Nephron progenitor cell (in vitro differentiated cells): ENCODE results near the gene RNF135.
A peak's percentile ranks its signal among the peaks of the same experiment; 100 is the strongest.
"Not testable (repeated sequence)": the region's sequence is repeated elsewhere in the genome, so short reads cannot be mapped to it uniquely, and the experiment has no call there.

Source experiments
- DNase-seq: peaks from one replicate; pipeline ENCODE4 v3.0.0; 2021
- H3K27ac Mint-ChIP-seq: 2 replicates; pipeline ENCODE4 v1.8.0; 2021; ENCODE audit warnings: mild to moderate bottlenecking, moderate library complexity, mixed read lengths
- H3K27me3 Mint-ChIP-seq: 2 replicates; pipeline ENCODE4 v1.8.0; 2021; ENCODE audit warnings: mild to moderate bottlenecking, low read depth, mixed read lengths; ENCODE audit not compliant: poor library complexity
- H3K36me3 Mint-ChIP-seq: 2 replicates; pipeline ENCODE4 v1.8.0; 2021; ENCODE audit warnings: low read depth, mixed read lengths
- H3K4me1 Mint-ChIP-seq: 2 replicates; pipeline ENCODE4 v1.8.0; 2021; ENCODE audit warnings: mixed read lengths
- H3K4me3 Mint-ChIP-seq: 2 replicates; pipeline ENCODE4 v1.8.0; 2021; ENCODE audit warnings: mild to moderate bottlenecking, moderate library complexity, mixed read lengths
- H3K9me3 Mint-ChIP-seq: 2 replicates; pipeline ENCODE4 v1.8.0; 2021; ENCODE audit warnings: mild to moderate bottlenecking, moderate library complexity, mixed read lengths
- CTCF ChIP-seq: fragments of 200-600 bp; sonication (generic); IDR thresholded peaks from 2 replicates; pipeline ENCODE4 v1.5.0; 2021; ENCODE audit warnings: antibody characterized with exemption

The RNF135 gene

GRCh38 chr17:30961209-30962188, 9.3 kb upstream of the RNF135 start:
- DNase-seq: no peak
- no peak for TF ChIP-seq CTCF
- H3K4me3 Mint-ChIP-seq: no peak overlapping the region
- no peak overlapping the region for H3K27ac Mint-ChIP-seq
- peaks cover 10% of the 10 kb centered on the region for H3K4me1 Mint-ChIP-seq
- no peaks in the 10 kb centered on the region for H3K36me3 Mint-ChIP-seq
- no peaks in the 10 kb centered on the region for H3K9me3 Mint-ChIP-seq
- H3K27me3 Mint-ChIP-seq: peaks cover 17% of the 10 kb centered on the region

- H3K4me1 Mint-ChIP-seq, H3K36me3 Mint-ChIP-seq, DNase-seq, H3K4me3 Mint-ChIP-seq, H3K27me3 Mint-ChIP-seq, H3K27ac Mint-ChIP-seq, H3K9me3 Mint-ChIP-seq: not testable (repeated sequence)
Measured at GRCh38 chr17:30964312-30964711, 6.5 kb upstream of the RNF135 start.

GRCh38 chr17:30964876-30965275, 6.0 kb upstream of the RNF135 start:
- Mint-ChIP-seq H3K9me3 (no peaks in the 10 kb centered on the region), H3K36me3 (no peaks in the 10 kb centered on the region), H3K27ac (no peak overlapping the region), H3K27me3 (peaks cover 10% of the 10 kb centered on the region), H3K4me3 (no peak overlapping the region), H3K4me1 (peaks cover 9% of the 10 kb centered on the region)
- no peak for DNase-seq
- TF ChIP-seq CTCF: no peak

GRCh38 chr17:30965686-30966085, 5.2 kb upstream of the RNF135 start:
- H3K27me3 Mint-ChIP-seq: peaks cover 13% of the 10 kb centered on the region
- no peaks in the 10 kb centered on the region for H3K36me3 Mint-ChIP-seq
- no peak for DNase-seq
- no peaks in the 10 kb centered on the region for H3K9me3 Mint-ChIP-seq
- H3K4me3 Mint-ChIP-seq: no peak overlapping the region
- no peak for TF ChIP-seq CTCF
- no peak overlapping the region for H3K27ac Mint-ChIP-seq
- peaks cover 17% of the 10 kb centered on the region for H3K4me1 Mint-ChIP-seq

- peaks cover 29% of the 10 kb centered on the region for H3K4me1 Mint-ChIP-seq
- H3K9me3 Mint-ChIP-seq: peaks cover 15% of the 10 kb centered on the region
- H3K4me3 Mint-ChIP-seq, H3K27ac Mint-ChIP-seq, DNase-seq: not testable (repeated sequence)
- peaks cover 16% of the 10 kb centered on the region for H3K27me3 Mint-ChIP-seq
- H3K36me3 Mint-ChIP-seq: peaks cover 15% of the 10 kb centered on the region
Measured at GRCh38 chr17:30967911-30968310, 2.9 kb upstream of the RNF135 start.

GRCh38 chr17:30969989-30970830, 629 bp upstream of the RNF135 start:
- Mint-ChIP-seq H3K4me3 (peak overlapping the region; percentile 88), H3K27me3 (peaks cover 20% of the 10 kb centered on the region), H3K9me3 (peaks cover 24% of the 10 kb centered on the region), H3K36me3 (peaks cover 28% of the 10 kb centered on the region), H3K4me1 (peaks cover 29% of the 10 kb centered on the region), H3K27ac (peak overlapping the region; percentile 98)
- no peak for TF ChIP-seq CTCF
- DNase-seq: no peak
